ENCODE results near the gene PTPRN2. TPM values are rescaled to one million over a fixed set of nuclear protein-coding genes. Genes with fewer than 3 reads are reported as not detected.

The PTPRN2 gene
- total and polyA plus RNA-seq, 2 experiments from 2014 or later = 0.28 TPM; not detected in 1

GRCh38 chr7:158097453-158098124 is 490.0 kb downstream of the PTPRN2 start:
- no peaks in the 10 kb centered on the region for H3K36me3 ChIP-seq
- no peak for TF ChIP-seq CTCF (IDR thresholded peaks at IDR 0.05; ENCODE audit: low read depth, low read length)
- no peaks in the 10 kb centered on the region for H3K27me3 ChIP-seq
- H3K27ac ChIP-seq = no peak overlapping the region
- H3K4me1 ChIP-seq (ENCODE audit: low read depth) = no peaks in the 10 kb centered on the region
- DNase-seq (ENCODE audit: low read depth in 1 of 2, low spot score in 1 of 2) = no peak
- no peak overlapping the region for H3K4me3 ChIP-seq
- H3K9me3 ChIP-seq (ENCODE audit: low read depth) = no peaks in the 10 kb centered on the region

- no peak overlapping the region for H3K27ac ChIP-seq
- H3K27me3 ChIP-seq = no peaks in the 10 kb centered on the region
- H3K4me1 ChIP-seq (ENCODE audit: low read depth) = no peaks in the 10 kb centered on the region
- H3K36me3 ChIP-seq = no peaks in the 10 kb centered on the region
- no peak overlapping the region for H3K4me3 ChIP-seq
- no peak for TF ChIP-seq CTCF (IDR thresholded peaks at IDR 0.05; ENCODE audit: low read depth, low read length)
- H3K9me3 ChIP-seq (ENCODE audit: low read depth) = no peaks in the 10 kb centered on the region
- no peak for DNase-seq (ENCODE audit: low read depth in 1 of 2, low spot score in 1 of 2)
These were observed 490.5 kb downstream of the PTPRN2 start for GRCh38 chr7:158097106-158097452.

- no peak overlapping the region for H3K27ac ChIP-seq
- no peaks in the 10 kb centered on the region for H3K27me3 ChIP-seq
- no peaks in the 10 kb centered on the region for H3K4me1 ChIP-seq (ENCODE audit: low read depth)
- no peak for TF ChIP-seq CTCF (IDR thresholded peaks at IDR 0.05; ENCODE audit: low read depth, low read length)
- H3K4me3 ChIP-seq = no peak overlapping the region
- DNase-seq (ENCODE audit: low read depth in 1 of 2, low spot score in 1 of 2) = no peak
- no peaks in the 10 kb centered on the region for H3K36me3 ChIP-seq
- no peaks in the 10 kb centered on the region for H3K9me3 ChIP-seq (ENCODE audit: low read depth)
These were observed 491.0 kb downstream of the PTPRN2 start for GRCh38 chr7:158096582-158096981.

GRCh38 chr7:158094671-158095226 is 492.9 kb downstream of the PTPRN2 start:
- Histone ChIP-seq H3K9me3 (ENCODE audit: low read depth) (no peaks in the 10 kb centered on the region), H3K4me3 (no peak overlapping the region), H3K27me3 (no peaks in the 10 kb centered on the region), H3K27ac (no peak overlapping the region), H3K4me1 (ENCODE audit: low read depth) (no peaks in the 10 kb centered on the region), H3K36me3 (no peaks in the 10 kb centered on the region)
- TF ChIP-seq CTCF (IDR thresholded peaks at IDR 0.05; ENCODE audit: low read depth, low read length) = no peak
- no peak for DNase-seq (ENCODE audit: low read depth in 1 of 2, low spot score in 1 of 2)

GRCh38 chr7:158094046-158094445 is 493.6 kb downstream of the PTPRN2 start:
- Histone ChIP-seq H3K27me3 (no peaks in the 10 kb centered on the region), H3K4me3 (no peak overlapping the region), H3K4me1 (ENCODE audit: low read depth) (no peaks in the 10 kb centered on the region), H3K9me3 (ENCODE audit: low read depth) (no peaks in the 10 kb centered on the region), H3K27ac (no peak overlapping the region), H3K36me3 (no peaks in the 10 kb centered on the region)
- TF ChIP-seq CTCF (IDR thresholded peaks at IDR 0.05; ENCODE audit: low read depth, low read length) = no peak
- no peak for DNase-seq (ENCODE audit: low read depth in 1 of 2, low spot score in 1 of 2)

Data from cardiac muscle cell (in vitro differentiated cells and primary cell).